T-helper 2 cell (primary cell): ENCODE results near the gene CDC42EP1.
"Not testable (repeated sequence)": the region's sequence is repeated elsewhere in the genome, so short reads cannot be mapped to it uniquely, and the experiment has no call there.

Source experiments
- DNase-seq, 5 experiments: peaks; one replicate each; pipeline versions ENCODE4 v3.0.0 to v3.0.0-alpha.2; 2012 to 2022

Gene CDC42EP1

DNA sequence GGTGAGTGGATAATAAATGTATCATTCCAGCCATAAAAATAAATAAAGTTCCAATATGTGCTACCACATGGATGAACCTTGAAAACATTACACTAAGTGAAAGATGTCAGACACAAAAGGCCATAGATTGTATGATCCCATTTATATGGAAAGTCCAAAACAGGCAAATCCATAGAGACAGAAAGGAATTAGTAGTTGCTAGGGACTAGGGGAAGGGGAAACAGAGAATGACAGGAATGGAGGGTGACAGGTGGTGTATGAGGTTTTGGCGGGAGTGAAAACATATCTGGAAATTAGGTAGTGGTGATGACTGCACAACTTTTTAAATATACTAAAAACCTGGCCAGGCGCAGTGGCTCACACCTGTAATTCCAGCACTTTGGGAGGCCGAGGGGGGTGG is 25.8 kb upstream of the CDC42EP1 start:
- no peak for DNase-seq

DNA sequence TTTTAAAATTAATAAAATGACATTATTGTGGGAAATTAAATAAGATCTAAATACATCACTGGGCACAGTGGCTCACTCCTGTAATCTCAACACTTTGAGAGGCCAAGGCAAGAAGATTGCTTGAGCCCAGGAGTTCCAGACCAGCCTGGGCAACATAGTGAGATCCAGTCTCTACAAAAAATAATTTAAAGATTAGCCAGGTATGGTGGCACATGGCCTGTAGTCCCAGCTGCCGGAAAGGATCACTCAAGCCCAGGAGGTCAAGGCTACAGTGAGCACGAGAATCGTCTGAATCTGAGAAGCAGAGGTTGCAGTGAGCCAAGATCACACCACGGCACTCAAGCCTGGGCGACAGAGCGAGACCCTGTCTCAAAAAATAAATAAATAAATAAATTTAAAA is 25.1 kb upstream of the CDC42EP1 start:
- no peak for DNase-seq

DNA sequence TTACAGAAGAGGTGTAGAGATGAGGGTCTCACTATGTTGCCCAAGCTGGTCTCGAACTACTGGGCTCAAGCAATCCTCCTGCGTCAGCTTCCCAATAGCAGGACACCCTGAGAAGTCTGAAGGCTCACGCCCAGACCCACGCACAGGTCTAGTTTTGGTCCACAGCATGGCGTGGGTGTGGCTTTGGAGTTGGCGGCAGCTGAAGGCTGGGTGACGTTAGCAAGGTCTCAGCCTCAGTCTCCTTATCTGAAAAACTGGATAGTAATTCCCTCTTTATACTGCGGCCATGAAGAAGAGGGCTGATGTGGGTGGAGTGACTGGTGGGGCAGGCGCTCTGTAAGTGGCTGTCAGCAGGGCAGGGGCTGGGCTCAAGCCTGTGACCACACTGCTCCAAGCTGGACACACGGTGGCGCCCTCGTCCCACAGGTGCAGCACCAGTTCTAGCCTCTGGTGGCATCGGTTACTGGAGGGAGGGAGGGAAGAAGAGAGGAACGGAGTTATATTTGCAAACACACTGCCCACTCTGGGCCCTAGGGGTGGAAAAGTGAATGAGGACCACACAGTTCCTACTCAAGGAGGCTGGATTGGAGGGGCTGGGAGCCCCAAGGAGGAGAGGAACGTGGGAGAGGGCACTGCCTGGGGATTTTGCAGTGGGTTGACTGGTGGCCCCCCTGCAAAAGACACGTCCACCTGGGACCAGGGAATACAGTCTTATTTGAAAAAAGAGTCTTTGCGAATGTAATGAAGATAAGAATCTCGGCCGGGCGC is 21.5 kb upstream of the CDC42EP1 start:
- DNase-seq, result peak; percentile 76 to 89 (median 82)

DNA sequence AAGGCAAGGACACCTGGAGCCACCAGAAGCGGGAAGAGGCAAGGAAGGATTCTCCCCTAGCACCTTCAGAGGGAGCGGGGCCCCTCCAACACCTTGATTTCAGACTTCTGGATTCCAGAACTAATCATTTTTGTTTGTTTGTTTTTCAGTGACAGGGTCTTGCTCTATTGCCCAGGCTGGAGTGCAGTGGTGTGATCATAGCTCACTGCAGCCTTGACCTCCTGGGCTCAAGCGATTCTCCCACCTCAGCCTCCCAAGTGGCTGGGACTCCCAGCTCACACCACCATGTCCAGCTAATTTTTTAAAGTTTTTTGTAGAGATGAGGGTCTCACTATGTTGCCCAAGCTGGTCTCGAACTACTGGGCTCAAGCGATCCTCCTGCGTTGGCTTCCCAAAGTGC is 20.5 kb upstream of the CDC42EP1 start:
- not testable (repeated sequence) for DNase-seq

DNA sequence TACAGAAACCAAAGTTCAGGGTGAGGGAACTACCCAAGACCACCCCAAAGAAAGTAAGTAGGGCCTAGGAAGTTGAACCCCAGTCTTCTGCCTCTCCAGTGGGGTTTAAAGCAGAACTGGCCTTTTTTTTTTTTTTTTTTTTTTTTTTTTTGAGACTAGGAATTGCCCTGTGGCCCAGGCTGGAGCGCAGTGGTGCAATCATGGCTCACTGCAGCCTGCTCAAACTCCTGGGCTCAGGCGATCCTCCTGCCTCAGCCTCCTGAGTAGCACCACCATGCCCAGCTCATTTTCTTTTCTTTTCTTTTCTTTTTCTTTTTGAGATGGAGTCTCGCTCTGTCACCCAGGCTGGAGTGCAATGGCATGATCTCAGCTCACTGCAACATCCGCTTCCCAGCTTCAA is 17.9 kb upstream of the CDC42EP1 start:
- DNase-seq, result not testable (repeated sequence)

DNA sequence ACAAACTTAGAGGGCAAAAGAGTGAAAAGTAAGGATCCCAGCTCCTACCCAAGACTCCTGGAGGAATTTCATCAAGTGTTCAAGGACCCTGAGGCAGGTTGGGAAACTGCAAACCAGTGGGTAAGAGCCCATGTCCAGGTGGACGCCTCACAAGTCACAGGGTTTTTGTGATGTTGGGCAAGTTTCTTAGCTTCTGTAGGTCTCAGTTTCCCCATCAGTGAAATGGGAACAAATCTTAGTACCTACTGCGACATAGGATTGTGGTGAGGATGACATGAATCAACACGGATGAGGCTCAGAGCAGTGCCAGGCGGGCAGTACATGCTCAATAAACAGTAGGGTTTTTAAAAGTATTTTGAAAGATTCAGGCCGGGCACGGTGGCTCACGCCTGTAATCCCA is 17.3 kb upstream of the CDC42EP1 start:
- DNase-seq, result no peak

DNA sequence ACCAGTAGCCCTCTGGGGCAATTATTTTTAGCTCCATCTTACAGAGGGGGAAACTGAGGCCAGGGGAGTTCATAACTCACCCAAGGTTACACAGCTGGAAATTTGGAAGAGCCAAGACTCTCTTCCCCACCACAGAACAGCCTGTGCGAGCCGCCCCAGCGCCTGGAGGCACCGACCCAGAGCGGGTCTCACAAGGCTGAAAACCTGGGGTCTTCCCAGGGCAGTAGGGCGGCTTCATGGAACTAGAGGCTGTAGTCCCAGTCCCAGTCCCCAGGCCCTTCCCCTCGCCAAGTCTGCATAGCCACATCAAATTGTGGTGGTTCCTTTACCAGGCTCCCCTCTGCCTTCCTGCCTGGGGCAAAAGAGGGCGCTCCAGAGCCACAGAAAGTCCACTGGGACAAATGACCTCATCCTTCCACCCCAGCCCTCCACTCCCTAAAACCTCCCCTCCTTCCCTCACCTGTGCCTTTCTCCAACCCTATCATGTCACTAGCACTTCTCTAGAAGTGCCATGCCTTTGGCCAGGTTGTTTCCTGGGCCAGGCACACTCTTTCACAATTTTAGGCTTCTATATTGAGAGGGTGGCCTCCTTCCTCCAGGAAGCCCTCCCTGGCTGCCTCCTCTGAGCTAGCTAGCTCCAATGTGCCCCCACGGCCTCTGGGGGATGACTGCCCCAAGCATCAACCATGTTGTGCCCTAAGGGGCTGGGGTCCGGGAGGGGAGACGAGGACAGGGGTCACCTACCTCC is 15.2 kb upstream of the CDC42EP1 start:
- DNase-seq, result peak in 3 of 5 experiments; percentile 18 to 36 (median 32)

DNA sequence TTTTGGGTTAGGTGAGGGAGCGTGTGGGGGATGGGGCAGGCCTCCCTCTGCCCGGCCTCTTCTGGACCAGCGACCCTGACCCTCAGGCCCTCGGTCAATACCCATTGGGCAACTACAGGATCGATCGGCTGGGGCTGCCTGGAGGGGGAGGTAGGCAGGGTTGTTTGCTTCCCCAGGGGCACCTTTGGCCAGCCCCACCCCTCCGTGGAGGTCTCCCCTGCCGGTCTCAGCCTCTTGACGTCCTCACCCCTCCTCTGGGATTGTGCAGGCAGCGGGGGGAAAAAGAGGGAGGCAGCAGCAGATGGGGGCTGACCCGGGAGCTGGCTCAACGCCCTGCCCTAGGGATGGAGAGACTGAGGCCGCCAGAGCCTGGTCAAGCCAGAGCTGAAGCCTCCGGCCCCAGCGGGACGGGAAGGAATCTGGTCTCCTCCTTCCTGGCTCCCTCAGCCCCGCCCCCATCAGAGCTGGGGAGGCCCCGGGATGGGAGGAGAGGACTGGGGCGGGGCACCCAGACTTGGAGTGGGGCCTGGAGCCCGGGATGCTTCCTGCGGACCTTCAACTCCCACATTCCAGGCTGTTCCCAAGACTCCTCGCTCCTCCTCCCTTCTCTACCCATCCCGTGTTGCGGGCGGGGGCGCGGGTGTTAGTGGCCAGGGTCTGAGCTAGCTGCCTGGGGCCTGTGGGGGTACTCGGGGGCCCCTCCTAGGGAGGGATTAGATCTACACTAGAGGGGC is 14.4 kb upstream of the CDC42EP1 start:
- DNase-seq, result no peak

DNA sequence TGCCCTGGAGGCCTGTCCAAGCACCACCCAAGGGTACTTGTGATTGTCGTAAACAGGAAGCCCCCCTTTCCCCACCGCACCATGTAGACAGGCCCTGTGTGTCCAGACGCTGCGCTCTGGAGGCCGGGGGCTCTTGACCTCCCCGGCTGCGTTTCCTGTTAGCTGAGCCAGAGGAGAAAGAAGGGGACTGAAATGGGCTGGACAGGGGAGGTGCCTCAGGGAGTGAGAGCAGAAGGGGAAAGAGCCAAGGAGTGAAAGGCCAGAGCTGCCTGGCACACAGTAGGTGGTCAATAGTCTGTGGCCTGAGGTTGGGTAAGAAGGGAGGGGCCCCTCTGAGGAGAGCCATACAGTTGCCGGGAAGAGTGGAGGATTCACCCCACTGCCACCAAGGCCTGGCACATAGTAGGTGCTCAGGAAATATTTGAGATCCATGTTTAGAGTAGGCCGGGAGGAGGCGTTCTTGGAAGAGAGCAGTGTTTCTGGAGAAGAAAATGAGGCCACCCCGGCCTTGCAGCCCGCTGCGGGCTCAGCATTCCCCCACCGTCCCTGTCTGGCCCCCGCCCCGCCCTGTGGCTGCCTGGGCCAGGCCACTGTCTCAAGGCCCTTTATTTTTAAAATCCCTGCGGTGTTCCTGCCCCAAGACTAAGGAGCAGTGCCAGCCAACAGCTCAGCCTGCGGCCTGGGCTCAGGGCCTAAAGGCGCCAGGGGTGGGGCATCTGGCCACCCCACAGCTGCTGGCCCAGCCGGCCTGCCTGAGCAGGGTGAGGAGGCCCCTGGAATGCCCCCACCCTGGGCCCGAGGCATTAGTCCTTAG is 13.6 kb upstream of the CDC42EP1 start:
- no peak for DNase-seq

DNA sequence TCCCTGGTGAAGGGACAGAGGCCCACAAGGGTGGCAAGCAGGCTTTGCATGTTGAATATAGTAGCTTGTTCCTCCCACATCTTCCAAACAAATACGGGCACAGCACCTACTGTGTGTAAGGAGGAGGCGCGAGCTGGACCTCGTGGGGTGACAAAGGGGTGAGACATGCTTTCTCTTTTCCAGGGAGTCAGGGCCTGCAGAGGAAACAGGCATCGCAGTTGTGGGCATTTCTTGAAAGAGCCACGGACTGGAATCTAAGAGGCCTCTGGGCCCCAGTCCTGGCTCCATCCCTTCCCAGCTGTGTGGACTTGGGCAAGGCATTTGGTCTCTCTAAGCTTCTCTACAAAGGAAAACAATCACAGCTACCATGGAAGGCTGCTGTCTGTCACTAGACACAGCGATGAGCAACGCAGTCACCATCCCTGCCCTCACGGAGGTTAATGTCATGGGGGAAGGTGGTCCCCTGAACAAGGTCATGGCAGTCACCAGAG is 13.0 kb upstream of the CDC42EP1 start:
- no peak for DNase-seq

DNA sequence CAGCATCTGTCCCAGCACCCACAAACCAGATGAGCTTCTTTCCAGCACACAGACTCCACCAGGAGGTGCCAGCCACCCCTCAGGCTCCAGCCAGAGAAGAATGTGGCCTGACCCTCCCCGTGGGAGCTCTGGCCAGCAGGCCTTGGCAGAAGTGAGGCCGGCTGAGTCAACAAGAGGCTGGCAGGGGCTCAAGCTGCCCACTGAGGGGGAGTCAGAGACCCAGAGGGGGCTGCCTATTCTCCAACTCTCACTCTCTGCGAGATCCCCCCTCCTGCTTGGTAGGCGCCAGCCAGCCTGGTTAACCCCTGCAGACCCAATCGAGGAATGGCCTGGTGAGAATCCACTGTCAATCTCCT is 10.6 kb upstream of the CDC42EP1 start:
- no peak for DNase-seq

DNA sequence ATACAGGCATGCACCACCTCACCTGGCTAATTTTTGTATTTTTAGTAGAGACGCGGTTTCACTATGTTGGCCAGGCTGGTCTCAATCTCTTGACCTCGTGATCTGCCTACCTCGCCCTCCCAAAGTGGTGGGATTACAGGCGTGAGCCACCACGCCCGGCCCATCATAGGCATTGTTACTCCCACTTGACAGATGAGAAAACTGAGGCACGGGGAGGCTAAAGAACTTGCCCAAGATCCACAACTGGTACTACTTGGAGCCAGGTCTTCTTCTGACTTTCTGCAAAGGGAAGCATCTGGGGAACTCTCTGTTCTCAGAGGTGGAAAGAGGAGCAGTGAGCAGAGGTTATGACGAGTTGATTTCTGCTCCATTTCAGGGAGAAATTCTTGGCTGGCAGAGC is 9.4 kb upstream of the CDC42EP1 start:
- not testable (repeated sequence) for DNase-seq

DNA sequence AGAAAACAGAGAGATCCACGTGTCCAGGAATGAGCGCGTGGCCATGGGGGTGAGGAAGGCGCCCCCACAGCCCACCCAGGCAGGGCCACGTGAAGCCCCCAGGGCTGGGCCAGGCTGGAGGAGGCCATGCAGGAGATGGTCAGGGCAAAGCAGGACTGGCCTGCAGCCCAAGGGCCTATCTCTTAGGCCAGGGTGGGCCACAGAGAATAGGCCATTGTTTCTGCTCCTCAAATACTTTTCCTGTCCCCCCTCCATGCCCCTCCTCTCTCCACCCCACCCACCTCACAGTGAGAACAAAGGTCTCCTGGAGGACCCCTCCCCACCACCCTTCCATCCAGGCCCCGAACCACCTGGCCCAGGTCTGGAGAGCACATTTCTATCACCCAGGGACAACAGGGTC is 8.3 kb upstream of the CDC42EP1 start:
- no peak for DNase-seq

DNA sequence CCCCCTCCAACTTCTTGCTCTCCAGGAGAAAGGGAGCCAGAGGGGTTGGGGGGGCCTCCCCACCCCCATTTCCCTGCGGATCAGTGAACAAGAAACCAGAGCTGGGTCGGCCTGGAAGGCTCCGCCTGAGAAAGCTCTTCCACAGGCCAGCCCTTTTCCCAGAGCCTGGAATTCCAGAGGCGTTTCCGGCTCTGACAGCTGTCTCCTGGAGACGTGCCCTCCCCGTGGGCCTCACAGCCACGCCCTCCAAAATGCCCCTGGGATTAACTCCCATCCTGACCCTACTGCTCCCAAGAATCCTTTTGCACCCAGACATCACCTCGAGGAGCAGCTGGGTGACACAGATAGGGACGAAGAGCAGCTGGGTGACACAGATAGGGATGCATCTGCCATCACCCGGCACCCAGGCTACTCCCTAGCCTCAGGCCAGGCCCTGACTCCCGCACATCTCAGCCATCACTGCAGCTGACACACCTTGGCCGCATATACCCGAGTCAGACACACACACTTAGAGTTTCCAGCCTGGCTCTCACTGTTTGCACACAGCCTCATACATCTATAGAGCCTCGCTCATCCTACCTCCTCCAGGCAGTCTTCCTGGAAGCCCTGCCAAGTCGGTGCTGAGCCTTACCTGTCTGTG is 7.6 kb upstream of the CDC42EP1 start:
- no peak for DNase-seq

DNA sequence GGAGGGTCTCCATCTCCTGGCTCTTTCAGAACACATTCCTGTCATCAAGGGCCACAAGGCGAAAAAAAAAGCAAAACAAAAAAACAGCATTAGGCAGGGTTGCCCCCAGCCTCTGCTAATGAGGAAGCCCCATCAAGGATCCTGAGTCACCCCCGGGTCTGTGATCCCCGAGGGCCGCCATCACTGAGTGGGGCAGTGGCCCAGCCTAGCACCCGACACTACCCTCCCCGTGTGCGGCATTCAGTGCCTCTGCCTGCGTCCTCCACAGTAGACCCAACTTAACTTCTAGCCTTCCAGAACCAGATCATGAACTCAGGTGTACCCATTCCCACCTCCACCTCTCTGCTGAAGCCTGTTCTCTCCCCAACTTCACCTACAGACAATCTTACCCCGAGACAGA is 6.6 kb upstream of the CDC42EP1 start:
- DNase-seq, result no peak

DNA sequence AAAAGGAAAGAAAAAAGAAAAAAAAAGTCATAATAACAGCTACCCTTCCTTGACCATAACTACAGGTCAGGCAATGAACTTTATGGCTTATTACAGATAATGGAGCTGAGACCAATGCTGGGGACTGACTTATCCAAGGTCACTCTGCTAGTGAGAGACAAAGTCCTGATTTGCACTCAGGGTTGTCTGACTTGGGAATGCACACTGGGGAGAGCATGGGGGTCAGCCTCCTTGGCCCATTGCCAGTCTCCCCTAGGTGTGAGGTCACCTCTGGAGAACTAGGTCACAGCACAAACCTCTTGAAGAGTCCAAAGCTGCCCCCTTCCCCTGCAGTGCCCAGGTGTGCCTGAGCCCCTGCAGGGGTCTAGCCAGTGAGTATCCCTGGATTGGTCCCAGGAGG is 5.3 kb upstream of the CDC42EP1 start:
- no peak for DNase-seq

DNA sequence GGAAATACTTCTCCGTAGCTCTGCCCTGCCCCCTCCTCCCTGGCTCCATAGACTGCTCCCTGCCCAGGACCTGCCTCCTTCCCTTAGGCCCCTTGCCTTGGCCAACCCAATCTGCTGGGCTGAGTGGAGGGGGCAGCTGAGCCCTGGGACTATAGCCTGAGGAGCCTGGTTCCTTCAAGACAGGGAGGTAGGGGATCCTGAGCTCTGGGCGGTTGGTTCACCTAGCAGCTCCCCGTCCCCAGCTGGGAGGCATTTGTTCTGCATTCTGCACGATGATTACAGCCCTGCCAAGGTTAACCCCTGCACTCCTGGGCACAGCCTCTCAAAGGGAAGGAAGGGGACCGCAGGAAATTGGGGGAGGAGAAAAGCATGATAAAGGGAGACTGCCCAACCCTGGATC is 3.6 kb upstream of the CDC42EP1 start:
- no peak for DNase-seq

DNA sequence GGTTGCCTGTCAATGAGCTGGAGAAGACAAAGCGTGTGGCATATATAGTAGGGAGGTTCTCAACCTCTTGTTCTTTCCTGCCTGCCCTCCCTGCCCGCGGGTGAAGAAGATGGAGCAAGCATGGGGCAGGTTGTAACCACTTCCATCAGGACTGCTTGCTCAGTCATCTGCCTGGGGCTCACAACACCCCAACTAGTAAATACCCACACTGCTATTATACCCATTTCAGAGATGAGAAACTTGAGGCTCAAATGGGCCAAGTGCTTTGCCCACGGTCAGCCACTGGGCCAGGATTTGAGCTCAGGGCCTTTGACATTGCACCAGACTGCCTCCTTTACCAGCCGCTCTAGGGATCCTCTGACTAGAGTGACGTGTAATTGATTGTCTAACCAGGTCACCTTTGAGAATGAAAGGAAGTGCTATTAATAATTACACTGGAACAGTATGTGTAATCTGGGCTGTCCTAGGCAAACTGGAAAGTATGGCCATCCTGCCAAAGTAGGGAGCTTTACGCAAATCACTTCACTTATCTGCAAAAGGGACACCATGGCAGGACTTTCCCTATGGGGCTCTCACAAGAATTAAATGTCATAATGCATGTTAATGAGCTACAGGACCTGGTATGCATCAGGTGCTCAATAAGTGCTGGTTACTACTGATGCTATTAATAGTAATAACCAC is 2.8 kb upstream of the CDC42EP1 start:
- DNase-seq, result no peak

DNA sequence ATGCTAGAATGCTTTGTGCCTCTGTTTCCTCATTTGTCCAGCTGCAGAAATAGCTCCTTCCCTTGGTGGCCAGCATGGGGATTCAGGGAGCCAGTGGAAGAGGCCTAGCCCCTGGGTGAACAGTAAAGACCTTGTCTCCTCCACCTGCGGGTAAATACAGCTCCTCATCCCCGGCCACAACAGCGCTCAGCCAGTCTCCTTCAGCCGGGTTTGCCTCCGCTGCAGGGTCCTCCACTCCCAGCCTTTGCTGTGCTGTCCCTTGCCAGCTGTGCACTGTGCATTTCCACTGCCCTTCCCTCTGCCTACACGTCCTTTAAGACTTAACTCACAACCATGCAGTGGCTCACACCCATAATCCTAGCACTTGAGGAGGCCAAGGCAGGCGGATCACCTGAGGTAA is 1.5 kb upstream of the CDC42EP1 start:
- no peak for DNase-seq

DNA sequence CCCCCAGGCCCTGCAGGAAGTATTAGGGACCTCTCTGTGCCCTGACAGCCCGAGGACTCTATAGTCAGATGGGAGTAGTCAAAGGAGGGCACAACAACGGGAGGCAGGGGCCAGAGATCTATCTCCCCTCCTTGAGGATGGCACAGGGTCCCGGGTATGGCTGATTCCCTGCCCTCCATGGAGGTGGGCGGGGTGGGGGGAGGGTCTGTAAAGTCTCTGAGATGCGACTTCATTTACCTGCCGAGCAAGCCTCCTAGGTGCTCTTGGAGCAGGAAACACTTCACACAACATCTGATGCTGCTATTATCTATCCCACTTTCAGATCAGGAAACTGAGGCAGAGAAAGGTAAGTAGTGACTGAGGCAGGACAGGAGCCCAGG is 769 bp upstream of the CDC42EP1 start:
- DNase-seq, result no peak

DNA sequence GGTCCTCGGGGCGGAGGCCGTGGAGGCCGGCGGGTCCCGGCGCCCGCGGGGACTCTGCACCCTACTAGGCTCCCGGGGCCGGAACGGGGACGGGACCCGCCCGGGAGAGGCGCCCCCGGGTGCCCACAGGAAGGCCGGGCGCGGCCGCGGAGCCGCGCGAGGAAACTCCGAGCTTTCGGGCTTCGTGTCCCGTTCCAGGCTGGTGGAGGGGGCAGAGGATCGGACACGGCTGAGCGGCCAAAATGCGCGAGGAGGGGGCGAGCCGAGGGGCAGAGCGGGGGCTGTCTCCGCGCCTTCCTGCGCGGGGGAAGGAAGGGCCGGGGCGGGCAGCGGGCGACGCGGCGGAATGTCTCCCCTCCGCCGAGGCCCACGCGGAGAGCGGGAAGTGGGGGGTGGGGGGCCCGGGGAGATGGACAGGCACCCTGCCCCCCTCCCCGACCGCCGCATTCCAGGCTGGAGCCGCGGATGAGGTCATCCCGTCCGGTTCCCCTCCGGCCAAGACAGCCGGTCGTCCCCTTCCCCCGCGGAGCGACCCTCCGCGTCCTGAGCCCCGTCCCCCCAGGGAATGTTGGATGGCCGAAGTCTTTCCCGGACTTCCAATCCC is 430 bp downstream of the CDC42EP1 start:
- no peak for DNase-seq
